ENCODE data around the gene DGLUCY.
"Not testable (repeated sequence)": the region's sequence is repeated elsewhere in the genome, so short reads cannot be mapped to it uniquely, and the experiment has no call there.

DNA sequence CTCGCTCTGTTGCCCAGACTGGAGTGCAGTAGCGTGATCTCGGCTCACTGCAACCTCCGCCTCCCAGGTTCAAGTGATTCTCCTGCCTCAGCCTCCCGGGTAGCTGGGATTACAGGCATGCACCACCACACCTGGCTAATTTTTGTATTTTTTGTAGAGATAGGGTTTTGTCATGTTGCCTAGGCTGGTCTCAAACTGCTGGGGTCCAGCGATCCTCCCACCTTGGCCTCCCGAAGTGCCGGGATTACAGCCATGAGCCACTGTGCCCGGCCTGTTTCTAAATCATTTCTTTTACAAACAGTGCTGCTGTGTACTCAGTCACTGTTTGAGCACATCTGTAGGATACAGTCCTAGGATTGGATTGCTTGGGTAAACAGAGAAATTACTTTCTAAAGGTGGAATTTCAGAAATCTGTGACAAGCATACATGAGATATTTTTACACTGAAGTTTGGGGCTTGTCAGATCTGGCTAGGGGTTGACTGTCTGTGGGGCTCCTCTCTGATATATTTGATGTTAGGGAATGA lies 42.3 kb downstream of the DGLUCY start:
- not testable (repeated sequence) for TF ChIP-seq POLR2A, CTCF (IDR thresholded peaks at IDR 0.05)
